GM19452 (cell line): ENCODE results near the gene MSI2.

Experiments used
- ATAC-seq: cut with Tn5 transposase; IDR thresholded peaks from one replicate; pipeline ENCODE4 v1.9.1; 2021; ENCODE audit not compliant: unreplicated experiment

Gene MSI2

DNA sequence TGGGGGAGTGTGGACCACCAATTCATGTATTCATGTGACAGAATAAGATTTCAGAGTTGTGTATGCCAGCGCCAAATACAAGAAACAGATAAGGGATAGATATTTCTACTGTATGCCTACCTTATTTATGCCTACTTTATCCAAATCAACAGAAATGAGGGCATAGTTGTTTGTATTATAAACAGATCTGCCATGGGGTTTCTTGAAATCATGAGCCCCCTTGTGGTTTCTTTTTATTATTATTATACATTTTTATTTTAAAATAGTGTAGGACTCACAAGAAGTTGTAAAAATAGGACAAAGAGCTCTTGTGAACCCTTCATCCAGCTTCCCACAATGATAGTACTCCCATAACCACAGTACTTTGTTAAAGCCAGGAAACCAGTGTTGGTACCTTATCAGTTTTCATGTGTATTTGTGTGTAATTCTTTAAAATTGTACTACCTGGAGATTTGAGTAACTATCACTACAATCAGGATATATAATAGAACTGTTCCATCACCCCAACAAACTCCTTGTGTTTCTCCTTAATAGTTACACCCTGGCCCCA, 259.4 kb downstream of the MSI2 start:
- ATAC-seq: no peak

- no peak for ATAC-seq
Measured at GRCh38 chr17:57516290-57517230, 260.2 kb downstream of the MSI2 start.

DNA sequence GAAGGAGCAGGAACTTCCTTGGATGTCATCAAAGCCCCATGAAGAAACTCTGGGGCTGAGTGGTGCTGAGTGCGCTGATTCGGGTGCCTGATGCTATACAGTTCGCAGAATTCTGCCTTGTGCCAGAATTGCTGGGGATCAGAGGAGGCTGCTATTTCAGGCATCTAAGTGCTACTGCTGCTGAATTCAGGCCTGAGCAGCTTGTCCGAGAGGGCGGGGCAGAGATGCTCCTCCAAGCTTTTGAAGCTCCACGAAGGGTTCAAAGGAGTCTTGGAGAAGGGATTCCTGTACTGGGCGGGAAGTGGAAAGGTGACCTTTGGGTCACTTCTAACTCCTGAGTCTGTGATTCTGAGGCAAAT, 260.9 kb downstream of the MSI2 start:
- ATAC-seq: no peak

- ATAC-seq: no peak
Measured at GRCh38 chr17:57517632-57518456, 261.5 kb downstream of the MSI2 start.

DNA sequence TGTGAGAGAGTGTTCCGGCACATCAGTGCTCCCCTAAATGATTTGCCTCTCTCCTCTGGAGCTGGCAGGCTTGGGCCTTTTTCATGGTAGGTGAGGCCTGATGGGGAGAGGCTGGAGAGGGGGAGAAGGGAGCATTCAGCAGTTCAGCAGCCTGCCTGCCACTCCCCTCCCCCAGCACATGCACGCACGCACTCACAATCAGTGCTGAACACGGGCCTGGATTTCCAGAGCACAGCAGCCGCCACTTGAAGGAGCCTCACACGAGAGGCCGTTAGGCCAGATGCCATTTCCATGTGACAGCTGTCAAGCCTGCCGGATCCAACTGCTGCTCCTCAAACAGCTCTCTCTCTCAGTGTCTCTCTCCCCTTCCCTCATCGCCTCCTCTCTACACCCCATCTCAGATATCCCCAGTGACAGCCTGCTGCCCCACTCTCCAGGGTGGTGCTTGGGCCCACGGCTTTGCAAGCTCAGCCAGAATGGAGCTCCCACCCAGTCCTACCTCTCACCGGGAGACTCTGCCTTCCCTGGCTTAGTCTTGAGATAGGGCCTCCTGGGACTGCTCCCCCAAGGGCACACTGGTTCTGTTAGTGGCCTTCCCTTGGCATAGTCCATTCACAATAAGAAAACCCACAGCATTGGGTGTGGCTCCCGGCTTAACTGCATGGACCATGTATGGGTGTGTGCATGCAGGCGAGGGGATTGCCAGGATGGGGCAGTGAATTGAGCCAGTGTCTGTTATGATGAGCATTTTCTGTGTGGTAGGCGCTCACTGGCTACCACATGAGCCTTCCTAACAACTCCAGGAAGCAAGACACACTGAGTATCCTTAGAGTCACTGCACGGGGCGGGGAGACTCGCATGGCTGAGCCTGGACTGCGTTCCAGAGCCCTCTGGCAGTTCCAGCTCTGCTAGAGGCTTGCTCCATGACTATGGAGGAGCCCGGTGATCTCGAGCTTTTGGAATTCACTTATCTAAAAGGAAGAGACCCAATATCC, 262.6 kb downstream of the MSI2 start:
- ATAC-seq: no peak

- no peak for ATAC-seq
Measured at GRCh38 chr17:57519800-57520199, 263.5 kb downstream of the MSI2 start.

- ATAC-seq: no peak
Measured at GRCh38 chr17:57521606-57522005, 265.3 kb downstream of the MSI2 start.

- ATAC-seq: no peak
Measured at GRCh38 chr17:57522042-57523005, 266.0 kb downstream of the MSI2 start.

DNA sequence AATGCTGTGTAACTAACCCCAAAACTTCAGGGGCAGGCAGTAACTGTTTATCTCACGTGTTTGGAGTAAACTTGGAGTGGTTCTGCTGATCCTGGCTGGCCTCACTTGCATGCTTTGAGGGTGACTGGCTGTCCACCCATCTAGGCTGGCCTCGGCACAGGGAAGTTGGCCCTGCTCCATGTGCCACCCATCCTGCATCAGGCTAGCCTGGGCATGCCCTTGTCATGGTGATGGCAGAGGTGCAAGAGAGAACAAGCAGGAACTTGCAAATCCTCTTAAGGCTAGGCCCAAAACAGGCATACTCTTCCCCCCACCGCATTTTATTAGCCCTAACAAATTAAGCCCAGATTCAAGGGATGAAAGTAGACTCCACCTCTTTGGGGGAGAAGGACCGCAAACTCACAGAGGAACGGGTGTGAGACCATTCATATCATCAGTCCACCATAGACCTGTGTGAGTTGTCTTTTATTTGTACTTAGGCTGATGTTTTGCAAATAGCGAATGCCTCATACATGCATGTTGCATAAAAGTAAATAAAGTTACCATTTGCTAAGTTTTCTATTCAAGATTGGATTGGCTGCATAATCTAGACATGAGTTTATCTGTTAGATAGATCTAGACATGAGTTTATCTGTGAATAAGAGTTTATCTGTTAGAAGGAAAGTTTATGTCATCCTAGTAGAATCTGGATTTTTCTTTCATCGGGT, 267.8 kb downstream of the MSI2 start:
- no peak for ATAC-seq

GRCh38 chr17:57524839-57525568, 268.7 kb downstream of the MSI2 start:
- no peak for ATAC-seq

DNA sequence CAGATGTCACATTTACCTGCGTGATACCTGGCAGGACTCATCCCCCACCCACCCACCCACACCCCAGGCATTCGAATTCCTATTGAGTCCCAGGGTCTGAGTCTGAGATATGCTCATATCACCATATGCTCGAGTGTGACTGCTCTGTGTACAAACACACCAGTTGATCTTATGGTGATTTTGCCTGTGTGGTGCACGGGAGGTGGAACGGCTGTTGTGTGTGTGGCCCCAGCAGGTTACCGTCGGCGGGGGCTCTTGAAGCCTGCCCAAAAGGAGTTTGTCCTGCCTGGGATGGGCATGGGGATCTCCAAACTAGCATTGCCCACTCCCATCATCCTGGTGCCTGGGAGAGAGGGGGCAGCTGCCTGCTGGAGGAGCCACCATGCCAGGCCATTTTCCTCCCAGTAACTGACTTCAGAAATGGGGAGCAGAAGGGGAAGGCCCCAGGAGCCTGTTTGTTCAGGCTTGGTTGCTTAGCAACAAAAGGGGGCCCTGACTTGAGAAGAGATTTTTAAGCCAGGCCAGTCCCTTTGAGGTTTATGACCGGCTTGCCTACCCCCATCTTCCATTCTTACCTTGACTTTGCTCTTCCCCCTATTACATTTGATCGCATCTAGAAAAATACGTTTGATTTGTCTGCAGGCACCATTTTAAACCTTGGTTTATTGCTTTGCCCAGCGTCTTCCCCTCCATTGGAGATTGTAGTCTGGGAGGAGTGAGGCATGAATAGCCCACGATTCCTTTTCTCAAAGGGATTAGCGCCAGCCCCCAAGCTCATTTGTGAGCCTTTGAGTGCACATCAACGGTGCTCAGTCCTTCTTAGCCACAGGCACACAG, 271.1 kb downstream of the MSI2 start:
- ATAC-seq: no peak

DNA sequence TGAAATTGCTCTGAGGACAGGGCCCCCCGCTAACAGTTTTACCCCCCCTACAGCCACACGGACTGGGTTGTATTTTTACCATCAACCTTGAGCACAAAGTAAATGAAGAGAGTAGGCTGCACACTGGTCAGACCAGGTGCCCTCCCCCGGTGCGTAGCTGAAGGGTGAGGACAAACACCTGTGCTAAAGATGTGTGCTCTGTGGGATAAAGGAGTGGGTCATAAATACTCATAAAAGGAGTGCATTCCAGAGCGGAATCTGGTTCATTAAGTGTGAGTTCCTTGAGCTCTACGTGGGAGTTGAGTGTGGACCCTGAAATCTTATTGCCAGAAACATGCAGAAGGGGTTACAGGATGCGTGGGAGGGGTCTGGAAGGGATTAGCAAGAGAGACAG, 271.7 kb downstream of the MSI2 start:
- ATAC-seq: no peak

DNA sequence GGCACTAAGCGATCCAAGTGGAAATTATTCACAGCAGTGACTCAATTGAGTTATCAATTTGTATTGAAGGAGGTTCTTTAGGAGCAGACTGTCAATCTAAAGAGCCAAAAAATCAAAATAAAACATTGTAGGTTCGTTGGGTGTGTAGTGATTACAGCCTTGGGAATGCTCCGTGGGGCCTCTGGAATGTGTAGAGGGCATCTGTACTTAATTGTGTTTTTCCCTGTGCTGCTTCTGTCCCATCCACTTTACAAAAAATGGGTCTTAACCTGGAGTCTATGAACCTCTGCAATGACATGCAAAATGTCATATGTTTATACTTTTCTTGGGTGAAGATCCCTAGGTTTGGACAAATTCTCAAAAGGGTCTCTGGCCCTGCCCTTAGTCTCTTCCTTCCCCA, 273.7 kb downstream of the MSI2 start:
- ATAC-seq: no peak

DNA sequence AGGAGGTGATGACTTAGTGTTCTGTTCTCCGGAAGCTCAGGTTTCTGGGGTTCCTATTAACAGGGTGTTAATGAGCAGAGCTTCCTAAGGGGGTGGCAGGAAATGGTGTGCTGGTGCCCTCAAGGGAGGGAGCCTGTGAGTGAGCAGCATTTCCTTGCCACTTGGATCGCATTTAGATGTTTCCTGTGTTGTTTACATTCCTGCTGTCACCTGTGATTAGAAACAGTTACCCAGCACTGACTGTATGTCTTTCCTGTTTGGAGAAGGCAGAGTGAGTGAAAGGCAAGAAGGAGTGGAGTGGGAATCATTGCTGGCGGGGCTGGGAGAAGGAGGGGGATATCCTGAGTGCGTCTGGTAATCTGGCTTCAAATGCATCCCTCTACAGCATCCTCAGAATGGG, 274.2 kb downstream of the MSI2 start:
- no peak for ATAC-seq

- ATAC-seq: no peak
Measured at GRCh38 chr17:57531078-57531477, 274.8 kb downstream of the MSI2 start.

GRCh38 chr17:57531648-57532504, 275.6 kb downstream of the MSI2 start:
- no peak for ATAC-seq
